Uterus (tissue), 2 donors: ENCODE measurements around the gene ZNF385C.

Experiments
- POLR2A ChIP-seq, 2 donors: fragments of 450-650 bp; IDR thresholded peaks; one replicate each; pipeline ENCODE4 v1.6.1; 2016; ENCODE audit warnings: antibody characterized with exemption in 2 of 2, mild to moderate bottlenecking in 1 of 2, moderate library complexity in 1 of 2
- TF ChIP-seq, protein P1 (sequence below), 4 experiments: fragments of 200-600 bp in 2 of 4; fragments of 450-650 bp in 2 of 4; sonication (generic) in 2 of 4; IDR thresholded peaks; one replicate each; pipeline ENCODE4 v1.5.1; 2016 to 2019; ENCODE audit warnings: antibody characterized with exemption in 4 of 4, mild to moderate bottlenecking in 2 of 4, moderate library complexity in 1 of 4

DNA sequence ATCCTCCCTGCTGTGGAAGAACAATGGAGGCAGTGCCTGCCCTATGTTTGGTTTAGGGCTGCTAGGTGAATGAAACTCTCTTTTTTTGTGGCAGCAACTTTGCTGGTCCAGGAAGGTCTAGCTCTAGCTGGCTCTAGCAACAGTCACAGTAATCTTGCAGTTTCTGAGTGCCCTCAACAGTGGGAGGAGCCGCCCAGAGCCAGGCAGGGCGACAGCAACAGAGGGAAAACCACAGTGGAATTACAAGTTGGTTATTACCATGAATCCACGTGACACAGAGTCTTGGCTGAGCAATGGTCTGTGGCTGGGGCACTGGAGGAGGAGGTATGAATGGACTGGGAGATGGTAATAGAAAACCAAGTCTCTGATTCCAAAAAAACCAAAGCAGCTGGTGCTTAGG is 34.7 kb upstream of the ZNF385C start:
- TF ChIP-seq, protein P1, sequence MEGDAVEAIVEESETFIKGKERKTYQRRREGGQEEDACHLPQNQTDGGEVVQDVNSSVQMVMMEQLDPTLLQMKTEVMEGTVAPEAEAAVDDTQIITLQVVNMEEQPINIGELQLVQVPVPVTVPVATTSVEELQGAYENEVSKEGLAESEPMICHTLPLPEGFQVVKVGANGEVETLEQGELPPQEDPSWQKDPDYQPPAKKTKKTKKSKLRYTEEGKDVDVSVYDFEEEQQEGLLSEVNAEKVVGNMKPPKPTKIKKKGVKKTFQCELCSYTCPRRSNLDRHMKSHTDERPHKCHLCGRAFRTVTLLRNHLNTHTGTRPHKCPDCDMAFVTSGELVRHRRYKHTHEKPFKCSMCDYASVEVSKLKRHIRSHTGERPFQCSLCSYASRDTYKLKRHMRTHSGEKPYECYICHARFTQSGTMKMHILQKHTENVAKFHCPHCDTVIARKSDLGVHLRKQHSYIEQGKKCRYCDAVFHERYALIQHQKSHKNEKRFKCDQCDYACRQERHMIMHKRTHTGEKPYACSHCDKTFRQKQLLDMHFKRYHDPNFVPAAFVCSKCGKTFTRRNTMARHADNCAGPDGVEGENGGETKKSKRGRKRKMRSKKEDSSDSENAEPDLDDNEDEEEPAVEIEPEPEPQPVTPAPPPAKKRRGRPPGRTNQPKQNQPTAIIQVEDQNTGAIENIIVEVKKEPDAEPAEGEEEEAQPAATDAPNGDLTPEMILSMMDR (IDR thresholded peaks at IDR 0.05) = no peak
- no peak for TF ChIP-seq POLR2A (IDR thresholded peaks at IDR 0.05)
